ENCODE results near the gene PPA1. TPM values are rescaled to one million over a fixed set of nuclear protein-coding genes. Genes with fewer than 3 reads are reported as not detected.

Gene PPA1
- total RNA-seq, 5 donors from 2014 or later (not counting 1 experiment from before 2014, with no cell fraction given): 56.7 to 78.4 (median 64.4) TPM

DNA sequence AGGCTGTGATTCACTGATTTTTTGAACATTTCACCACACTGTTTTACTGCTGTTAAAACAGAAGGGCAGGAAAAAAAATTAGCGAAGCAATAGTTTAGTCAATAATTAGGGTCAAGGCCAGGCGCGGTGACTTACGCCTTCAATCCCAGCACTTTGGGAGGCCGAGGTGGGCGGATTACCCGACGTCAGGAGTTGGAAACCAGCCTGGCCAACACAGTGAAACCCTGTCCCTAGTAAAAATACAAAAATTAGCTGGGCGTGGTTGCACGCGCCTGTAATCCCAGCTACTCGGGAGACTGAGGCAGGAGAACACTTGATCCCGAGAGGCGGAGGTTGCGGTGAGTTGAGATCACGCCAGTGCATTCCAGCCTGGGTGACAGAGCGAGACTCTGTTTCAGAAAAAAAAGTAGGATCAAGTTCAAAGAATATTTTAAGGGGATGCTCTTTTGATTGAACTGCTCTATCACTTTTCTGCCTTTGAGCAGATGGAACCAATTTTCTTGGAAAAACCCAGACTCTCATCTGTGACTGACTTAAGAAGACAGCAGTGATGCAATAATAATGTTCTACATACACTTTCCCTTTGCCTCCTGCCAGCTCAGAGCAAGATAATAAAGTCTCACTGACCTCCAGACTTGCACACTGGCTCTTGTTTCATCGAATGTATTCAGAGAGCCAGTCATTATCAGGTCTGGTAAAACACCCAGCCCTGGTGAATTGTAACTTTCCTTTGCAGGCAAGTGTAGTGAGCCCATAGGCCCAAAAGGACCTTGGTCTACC, 1.6 kb upstream of the PPA1 start:
- POLR2A ChIA-PET: no interaction called here
- Histone ChIP-seq H3K9me3 (no peaks in the 10 kb centered on the region), H3K36me3 (ENCODE audit: control insufficient read depth in 2 of 2, extremely low read depth in 1 of 2, insufficient read depth in 1 of 2, low read length in 1 of 2) (peaks cover 0 to 2% of the 10 kb centered on the region in 2 donors), H3K4me1 (ENCODE audit: control insufficient read depth in 1 of 2, extremely low read depth in 1 of 2, insufficient read depth in 2 of 2, low read length in 2 of 2) (peaks cover 6 to 18% of the 10 kb centered on the region in 2 experiments), H3K27me3 (replicated peaks in 1 of 2; ENCODE audit: control insufficient read depth in 2 of 2, extremely low read depth in 1 of 2, insufficient read depth in 2 of 2, low read length in 1 of 2) (no peaks in the 10 kb centered on the region), H3K27ac (ENCODE audit: low read length) (no peak overlapping the region), H3K4me3 (ENCODE audit: control insufficient read depth in 1 of 2, extremely low read depth in 1 of 2, low read length in 1 of 2) (no peak overlapping the region)
- ATAC-seq (replicated peaks in 1 of 4) (no peak), DNase-seq (no peak)
- Mint-ChIP-seq H3K4me1 (peaks cover 14 to 26% (median 19%) of the 10 kb centered on the region in 3 donors), H3K36me3 (no peaks in the 10 kb centered on the region), H3K9me3 (no peaks in the 10 kb centered on the region), H3K27ac (no peak overlapping the region), H3K27me3 (no peaks in the 10 kb centered on the region), H3K4me3 (peak overlapping the region in 1 of 3 donors; percentile 62)
- CTCF ChIA-PET: no interaction called here
- 94% methylated on average over 18 of the region's 18 CpGs for WGBS (ENCODE audit: insufficient coverage)

DNA sequence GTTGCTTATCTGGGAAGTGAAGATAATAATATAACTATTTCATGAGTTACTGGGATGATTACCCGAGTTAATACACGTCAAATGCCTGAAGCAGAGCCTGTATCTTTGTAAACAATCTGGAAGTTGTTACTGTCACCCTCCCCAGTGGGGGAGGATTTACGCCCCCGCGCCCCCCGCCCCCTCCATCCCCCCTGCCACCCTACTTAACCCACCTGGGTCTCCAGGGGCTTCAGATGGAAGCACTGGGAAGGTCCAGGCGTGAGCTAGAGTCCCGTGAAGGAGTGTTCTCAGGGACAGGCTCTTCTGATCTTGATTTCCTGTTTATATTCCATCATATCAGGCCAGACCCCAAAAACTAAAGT, 691 bp upstream of the PPA1 start:
- H3K4me3 ChIP-seq (ENCODE audit: control insufficient read depth in 1 of 2, extremely low read depth in 1 of 2, low read length in 1 of 2): peak overlapping the region; percentile 60 to 88
- H3K27me3 ChIP-seq (replicated peaks in 1 of 2; ENCODE audit: control insufficient read depth in 2 of 2, extremely low read depth in 1 of 2, insufficient read depth in 2 of 2, low read length in 1 of 2): no peaks in the 10 kb centered on the region
- peak overlapping the region; percentile 77 to 92 for H3K27ac Mint-ChIP-seq
- no peak for ATAC-seq (replicated peaks in 1 of 4)
- peaks cover 5% of the 10 kb centered on the region for H3K36me3 Mint-ChIP-seq
- H3K27me3 Mint-ChIP-seq: no peaks in the 10 kb centered on the region
- no CpG with 5 or more reads among the region's 8 CpGs for WGBS (ENCODE audit: insufficient coverage)
- DNase-seq: no peak
- H3K4me1 Mint-ChIP-seq: peaks cover 19 to 32% (median 25%) of the 10 kb centered on the region in 3 donors
- peaks cover 0 to 2% of the 10 kb centered on the region in 2 donors for H3K36me3 ChIP-seq (ENCODE audit: control insufficient read depth in 2 of 2, extremely low read depth in 1 of 2, insufficient read depth in 1 of 2, low read length in 1 of 2)
- H3K27ac ChIP-seq (ENCODE audit: low read length): peak overlapping the region; percentile 80
- no peaks in the 10 kb centered on the region for H3K9me3 ChIP-seq
- CTCF ChIA-PET: interaction anchor here (0.5 to 3.1 kb wide), 9 partner anchors 12 to 133 kb away, joined by 3 to 45 read pairs (median 4); partner anchors contain the start of gene TYSND1 (in 1 of the 2)
- POLR2A ChIA-PET: interaction anchor here in 1 of 2 donors (0.6 kb wide), 1 partner anchor 12 kb away, joined by 3 read pairs; no protein-coding TSS in a partner anchor
- no peaks in the 10 kb centered on the region for H3K9me3 Mint-ChIP-seq
- H3K4me1 ChIP-seq (ENCODE audit: control insufficient read depth in 1 of 2, extremely low read depth in 1 of 2, insufficient read depth in 2 of 2, low read length in 2 of 2): peaks cover 6 to 18% of the 10 kb centered on the region in 2 experiments
- peak overlapping the region; percentile 78 to 92 (median 83) for H3K4me3 Mint-ChIP-seq

DNA sequence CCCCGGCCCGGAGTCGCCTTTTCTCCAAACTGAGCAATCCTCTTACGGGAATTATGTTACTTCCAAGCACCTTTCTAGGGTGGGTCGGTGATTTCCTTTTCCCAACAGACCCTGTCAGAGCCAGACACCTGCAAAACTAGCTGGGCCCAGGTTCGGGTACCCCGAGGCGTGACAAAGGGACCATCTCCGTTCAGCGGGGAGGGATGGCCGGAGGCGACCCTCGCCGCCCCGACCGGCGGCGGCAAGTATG, 445 bp downstream of the PPA1 start:
- Histone ChIP-seq H3K4me3 (ENCODE audit: control insufficient read depth in 1 of 2, extremely low read depth in 1 of 2, low read length in 1 of 2) (peak overlapping the region; percentile 88), H3K4me1 (ENCODE audit: control insufficient read depth in 1 of 2, extremely low read depth in 1 of 2, insufficient read depth in 2 of 2, low read length in 2 of 2) (peaks cover 6 to 18% of the 10 kb centered on the region in 2 experiments), H3K36me3 (ENCODE audit: control insufficient read depth in 2 of 2, extremely low read depth in 1 of 2, insufficient read depth in 1 of 2, low read length in 1 of 2) (peaks cover 0 to 2% of the 10 kb centered on the region in 2 donors), H3K27me3 (replicated peaks in 1 of 2; ENCODE audit: control insufficient read depth in 2 of 2, extremely low read depth in 1 of 2, insufficient read depth in 2 of 2, low read length in 1 of 2) (no peaks in the 10 kb centered on the region), H3K9me3 (no peaks in the 10 kb centered on the region), H3K27ac (ENCODE audit: low read length) (peak overlapping the region; percentile 45)
- H3K27me3 Mint-ChIP-seq: no peaks in the 10 kb centered on the region
- no peaks in the 10 kb centered on the region for H3K9me3 Mint-ChIP-seq
- ATAC-seq (replicated peaks in 1 of 4): no peak
- DNase-seq: peak in 2 of 35 experiments; percentile 10 to 17
- CTCF ChIA-PET: interaction anchor here (0.5 to 3.1 kb wide), 9 partner anchors 11 to 966 kb away, joined by 3 to 45 read pairs (median 3); partner anchors contain the start of gene TYSND1 (in 1 of the 2)
- H3K4me3 Mint-ChIP-seq: peak overlapping the region; percentile 78 to 92 (median 83)
- H3K4me1 Mint-ChIP-seq: peaks cover 19 to 39% (median 34%) of the 10 kb centered on the region in 3 donors
- POLR2A ChIA-PET: interaction anchor here in 1 of 2 donors (0.6 to 1.0 kb wide), 4 partner anchors 11 to 1988 kb away, joined by 3 to 8 read pairs (median 5); no protein-coding TSS in a partner anchor
- H3K27ac Mint-ChIP-seq: peak overlapping the region; percentile 65 to 78
- 0% methylated on average over 17 of the region's 18 CpGs for WGBS (ENCODE audit: insufficient coverage)
- peaks cover 8% of the 10 kb centered on the region for H3K36me3 Mint-ChIP-seq

DNA sequence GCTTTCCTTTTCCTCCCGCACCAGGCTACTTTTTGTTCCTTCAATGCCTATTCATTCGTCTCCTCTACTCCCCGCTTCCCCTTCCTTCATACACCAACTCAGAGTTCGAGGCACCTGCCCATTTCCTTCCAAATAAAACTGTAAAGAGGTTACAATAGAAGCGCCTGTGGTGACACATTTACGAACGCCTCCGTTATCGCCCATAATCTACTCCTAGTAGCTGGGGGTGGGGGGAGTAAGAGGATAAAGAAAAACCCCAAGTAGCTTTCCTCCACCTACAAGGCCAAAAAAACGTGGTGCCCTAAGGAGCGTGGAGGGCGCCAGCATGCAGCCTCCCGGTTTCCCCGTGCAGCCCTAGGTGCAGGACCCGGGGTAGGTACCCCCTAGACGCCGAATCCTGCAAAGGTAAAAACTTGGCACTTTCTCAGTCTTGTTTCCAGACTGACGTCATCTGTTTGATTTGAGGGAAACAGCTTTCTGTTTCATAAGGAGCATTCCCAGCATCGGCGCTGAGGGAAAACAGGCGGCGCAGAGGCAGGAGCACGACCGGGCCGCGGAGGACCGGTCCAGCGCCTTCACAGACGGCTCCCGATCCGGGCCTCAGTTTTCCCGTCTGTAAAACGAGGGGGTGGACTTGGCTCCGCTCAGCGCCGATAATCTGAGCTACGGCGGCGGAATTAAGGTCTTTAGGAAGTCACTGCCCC, 922 bp downstream of the PPA1 start:
- no peaks in the 10 kb centered on the region for H3K9me3 ChIP-seq
- peaks cover 19 to 39% (median 34%) of the 10 kb centered on the region in 3 donors for H3K4me1 Mint-ChIP-seq
- H3K27me3 Mint-ChIP-seq: no peaks in the 10 kb centered on the region
- no peaks in the 10 kb centered on the region for H3K27me3 ChIP-seq (replicated peaks in 1 of 2; ENCODE audit: control insufficient read depth in 2 of 2, extremely low read depth in 1 of 2, insufficient read depth in 2 of 2, low read length in 1 of 2)
- peaks cover 6 to 18% of the 10 kb centered on the region in 2 experiments for H3K4me1 ChIP-seq (ENCODE audit: control insufficient read depth in 1 of 2, extremely low read depth in 1 of 2, insufficient read depth in 2 of 2, low read length in 2 of 2)
- DNase-seq (peak in 25 of 35 experiments; percentile 2 to 62 (median 20)), ATAC-seq (replicated peaks in 1 of 4) (peak in 3 of 4 experiments; percentile 1 to 7 (median 3))
- POLR2A ChIA-PET: interaction anchor here (0.5 to 1.0 kb wide), 5 partner anchors 11 to 1989 kb away, joined by 4 to 8 read pairs (median 4); no protein-coding TSS in a partner anchor
- peak overlapping the region; percentile 45 for H3K27ac ChIP-seq (ENCODE audit: low read length)
- no peaks in the 10 kb centered on the region for H3K9me3 Mint-ChIP-seq
- CTCF ChIA-PET: interaction anchor here (0.5 to 3.1 kb wide), 11 partner anchors 10 to 966 kb away, joined by 3 to 45 read pairs (median 4); partner anchors contain the start of genes EIF4EBP2 (in 1 of the 2) and TYSND1 (in 1 of the 2)
- WGBS (ENCODE audit: insufficient coverage): under 1% methylated on average over 29 of the region's 39 CpGs
- peak overlapping the region; percentile 88 for H3K4me3 ChIP-seq (ENCODE audit: control insufficient read depth in 1 of 2, extremely low read depth in 1 of 2, low read length in 1 of 2)
- peak overlapping the region; percentile 78 to 92 (median 83) for H3K4me3 Mint-ChIP-seq
- peak overlapping the region; percentile 65 to 78 for H3K27ac Mint-ChIP-seq
- peaks cover 8% of the 10 kb centered on the region for H3K36me3 Mint-ChIP-seq
- peaks cover 0 to 2% of the 10 kb centered on the region in 2 donors for H3K36me3 ChIP-seq (ENCODE audit: control insufficient read depth in 2 of 2, extremely low read depth in 1 of 2, insufficient read depth in 1 of 2, low read length in 1 of 2)

DNA sequence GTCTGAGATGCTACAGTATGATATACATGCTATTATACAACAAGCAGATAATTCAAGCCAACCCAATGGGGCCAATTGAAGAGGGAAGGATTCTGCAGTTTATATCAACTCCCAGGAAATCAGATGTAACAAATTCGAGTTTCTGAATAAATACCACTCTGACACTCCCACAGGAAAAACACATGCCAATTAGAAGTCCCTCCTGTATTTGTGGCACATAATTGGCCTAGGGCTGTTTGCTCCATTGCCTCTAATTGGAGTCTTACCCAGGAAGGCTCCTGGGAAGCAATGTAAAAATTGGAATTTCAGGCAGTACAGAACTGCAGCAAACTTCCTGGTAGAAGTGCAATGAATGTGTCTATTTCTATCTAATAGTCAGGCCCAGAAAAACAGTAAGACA, 4.7 kb downstream of the PPA1 start:
- Mint-ChIP-seq H3K27me3 (no peaks in the 10 kb centered on the region), H3K27ac (no peak overlapping the region), H3K4me3 (no peak overlapping the region), H3K9me3 (no peaks in the 10 kb centered on the region), H3K4me1 (peaks cover 23 to 41% (median 34%) of the 10 kb centered on the region in 3 donors), H3K36me3 (peaks cover 10% of the 10 kb centered on the region)
- Histone ChIP-seq H3K9me3 (no peaks in the 10 kb centered on the region), H3K4me3 (ENCODE audit: control insufficient read depth in 1 of 2, extremely low read depth in 1 of 2, low read length in 1 of 2) (no peak overlapping the region), H3K36me3 (ENCODE audit: control insufficient read depth in 2 of 2, extremely low read depth in 1 of 2, insufficient read depth in 1 of 2, low read length in 1 of 2) (peaks cover 0 to 2% of the 10 kb centered on the region in 2 donors), H3K27ac (ENCODE audit: low read length) (no peak overlapping the region), H3K27me3 (replicated peaks in 1 of 2; ENCODE audit: control insufficient read depth in 2 of 2, extremely low read depth in 1 of 2, insufficient read depth in 2 of 2, low read length in 1 of 2) (no peaks in the 10 kb centered on the region), H3K4me1 (ENCODE audit: control insufficient read depth in 1 of 2, extremely low read depth in 1 of 2, insufficient read depth in 2 of 2, low read length in 2 of 2) (peaks cover 3 to 20% of the 10 kb centered on the region in 2 experiments)
- DNase-seq (no peak), ATAC-seq (replicated peaks in 1 of 4) (no peak)
- ChIA-PET CTCF (interaction anchor here in 1 of 2 donors (2.7 kb wide), 1 partner anchor 136 kb away, joined by 11 read pairs; no protein-coding TSS in a partner anchor), POLR2A (no interaction called here)
- WGBS (ENCODE audit: insufficient coverage): no CpG with 5 or more reads among the region's 1 CpG

Data from T-cell (primary cell).